ENCODE data around the gene DGKB. TPM values are rescaled to one million over a fixed set of nuclear protein-coding genes. Genes with fewer than 3 reads are reported as not detected.

Gene DGKB
- polyA plus RNA-seq (ENCODE audit: low read depth in 6 of 6), result not detected

- H3K4me1 Mint-ChIP-seq, result no peaks in the 10 kb centered on the region
- H3K4me3 Mint-ChIP-seq, result no peak within 1 kb of the TSS
- H3K36me3 Mint-ChIP-seq, result no peaks in the 10 kb centered on the region
- H3K27me3 Mint-ChIP-seq, result no peaks in the 10 kb centered on the region
- no peak for ATAC-seq (ENCODE audit: low read depth in 2 of 2)
- no peak within 1 kb of the TSS for H3K27ac Mint-ChIP-seq
- no peak for DNase-seq
- peaks cover 0 to 5% (median 0%) of the 10 kb centered on the region in 7 donors for H3K9me3 Mint-ChIP-seq
Observed at GRCh38 chr7:14902589-14903067, at the start of gene DGKB. Gene DGKB, minus strand, starts transcription at chr7:14902751.

GRCh38 chr7:14950013-14950412 is 47.5 kb upstream of the DGKB start:
- Mint-ChIP-seq H3K4me3 (no peak overlapping the region), H3K27ac (no peak overlapping the region), H3K4me1 (no peaks in the 10 kb centered on the region), H3K27me3 (no peaks in the 10 kb centered on the region), H3K9me3 (peaks cover 0 to 6% (median 0%) of the 10 kb centered on the region in 7 donors), H3K36me3 (no peaks in the 10 kb centered on the region)
- ATAC-seq (ENCODE audit: low read depth in 2 of 2) (no peak), DNase-seq (no peak)

- peaks cover 0 to 5% (median 0%) of the 10 kb centered on the region in 7 donors for H3K9me3 Mint-ChIP-seq
- H3K4me3 Mint-ChIP-seq, result no peak overlapping the region
- H3K27me3 Mint-ChIP-seq, result no peaks in the 10 kb centered on the region
- ATAC-seq (ENCODE audit: low read depth in 2 of 2) (no peak), DNase-seq (no peak)
- H3K27ac Mint-ChIP-seq, result no peak overlapping the region
- H3K36me3 Mint-ChIP-seq, result no peaks in the 10 kb centered on the region
- no peaks in the 10 kb centered on the region for H3K4me1 Mint-ChIP-seq
Observed at GRCh38 chr7:14938181-14938580, 35.6 kb upstream of the DGKB start.

GRCh38 chr7:14937581-14937980 is 35.0 kb upstream of the DGKB start:
- peaks cover 0 to 4% (median 0%) of the 10 kb centered on the region in 7 donors for H3K9me3 Mint-ChIP-seq
- H3K4me1 Mint-ChIP-seq, result no peaks in the 10 kb centered on the region
- H3K27ac Mint-ChIP-seq, result no peak overlapping the region
- H3K4me3 Mint-ChIP-seq, result no peak overlapping the region
- no peak for ATAC-seq (ENCODE audit: low read depth in 2 of 2)
- H3K36me3 Mint-ChIP-seq, result no peaks in the 10 kb centered on the region
- no peak for DNase-seq
- H3K27me3 Mint-ChIP-seq, result no peaks in the 10 kb centered on the region

- no peak overlapping the region for H3K4me3 Mint-ChIP-seq
- H3K9me3 Mint-ChIP-seq, result peaks cover 0 to 6% (median 3%) of the 10 kb centered on the region in 7 donors
- no peak for DNase-seq
- no peak for ATAC-seq (ENCODE audit: low read depth in 2 of 2)
- H3K36me3 Mint-ChIP-seq, result no peaks in the 10 kb centered on the region
- H3K4me1 Mint-ChIP-seq, result no peaks in the 10 kb centered on the region
- no peak overlapping the region for H3K27ac Mint-ChIP-seq
- H3K27me3 Mint-ChIP-seq, result no peaks in the 10 kb centered on the region
Observed at GRCh38 chr7:14936554-14936953, 34.0 kb upstream of the DGKB start.

- Mint-ChIP-seq H3K27me3 (no peaks in the 10 kb centered on the region), H3K9me3 (peaks cover 0 to 7% (median 3%) of the 10 kb centered on the region in 7 donors)
- no peak for ATAC-seq (ENCODE audit: low read depth in 2 of 2)
Observed at GRCh38 chr7:14934839-14935238, 32.3 kb upstream of the DGKB start.

GRCh38 chr7:14931511-14932215 is 29.1 kb upstream of the DGKB start:
- H3K27ac Mint-ChIP-seq, result no peak overlapping the region
- H3K27me3 Mint-ChIP-seq, result no peaks in the 10 kb centered on the region
- H3K4me1 Mint-ChIP-seq, result no peaks in the 10 kb centered on the region
- ATAC-seq (ENCODE audit: low read depth in 2 of 2) (no peak), DNase-seq (no peak)
- H3K9me3 Mint-ChIP-seq, result peaks cover 0 to 7% (median 4%) of the 10 kb centered on the region in 7 donors
- H3K4me3 Mint-ChIP-seq, result no peak overlapping the region
- H3K36me3 Mint-ChIP-seq, result no peaks in the 10 kb centered on the region

More at GRCh38 chr7:14934839-14935238, 32.3 kb upstream of the DGKB start:
- H3K4me1 Mint-ChIP-seq, result no peaks in the 10 kb centered on the region
- H3K4me3 Mint-ChIP-seq, result no peak overlapping the region
- H3K36me3 Mint-ChIP-seq, result no peaks in the 10 kb centered on the region
- DNase-seq, result no peak
- no peak overlapping the region for H3K27ac Mint-ChIP-seq

- no peaks in the 10 kb centered on the region for H3K4me1 Mint-ChIP-seq
Observed at GRCh38 chr7:14924398-14924797, 21.8 kb upstream of the DGKB start.

GRCh38 chr7:14911077-14911476 is 8.5 kb upstream of the DGKB start:
- no peak for DNase-seq
- no peaks in the 10 kb centered on the region for H3K4me1 Mint-ChIP-seq
- H3K27ac Mint-ChIP-seq, result no peak overlapping the region
- H3K36me3 Mint-ChIP-seq, result no peaks in the 10 kb centered on the region
- no peaks in the 10 kb centered on the region for H3K27me3 Mint-ChIP-seq
- ATAC-seq (ENCODE audit: low read depth in 2 of 2), result no peak
- no peak overlapping the region for H3K4me3 Mint-ChIP-seq
- peaks cover 0 to 7% (median 2%) of the 10 kb centered on the region in 7 donors for H3K9me3 Mint-ChIP-seq

More at GRCh38 chr7:14924398-14924797, 21.8 kb upstream of the DGKB start:
- Mint-ChIP-seq H3K4me3 (no peak overlapping the region), H3K36me3 (no peaks in the 10 kb centered on the region), H3K27ac (no peak overlapping the region), H3K9me3 (peaks cover 0 to 8% (median 2%) of the 10 kb centered on the region in 7 donors), H3K27me3 (no peaks in the 10 kb centered on the region)
- DNase-seq, result no peak
- no peak for ATAC-seq (ENCODE audit: low read depth in 2 of 2)

- ATAC-seq (ENCODE audit: low read depth in 2 of 2) (no peak), DNase-seq (no peak)
- H3K4me1 Mint-ChIP-seq, result no peaks in the 10 kb centered on the region
- no peaks in the 10 kb centered on the region for H3K36me3 Mint-ChIP-seq
- H3K9me3 Mint-ChIP-seq, result peaks cover 0 to 3% (median 1%) of the 10 kb centered on the region in 7 donors
- no peak overlapping the region for H3K4me3 Mint-ChIP-seq
- H3K27ac Mint-ChIP-seq, result no peak overlapping the region
- H3K27me3 Mint-ChIP-seq, result no peaks in the 10 kb centered on the region
Observed at GRCh38 chr7:14908697-14909096, 6.1 kb upstream of the DGKB start.

GRCh38 chr7:14905764-14906163 is 3.2 kb upstream of the DGKB start:
- ATAC-seq (ENCODE audit: low read depth in 2 of 2), result no peak
- H3K4me1 Mint-ChIP-seq, result no peaks in the 10 kb centered on the region
- H3K27me3 Mint-ChIP-seq, result no peaks in the 10 kb centered on the region
- peaks cover 0 to 3% (median 0%) of the 10 kb centered on the region in 7 donors for H3K9me3 Mint-ChIP-seq
- H3K27ac Mint-ChIP-seq, result no peak overlapping the region
- H3K4me3 Mint-ChIP-seq, result no peak overlapping the region
- no peaks in the 10 kb centered on the region for H3K36me3 Mint-ChIP-seq
- DNase-seq, result no peak

GRCh38 chr7:14900051-14900450 is 2.5 kb downstream of the DGKB start:
- no peak overlapping the region for H3K4me3 Mint-ChIP-seq
- H3K9me3 Mint-ChIP-seq, result peaks cover 0 to 5% (median 0%) of the 10 kb centered on the region in 7 donors
- no peaks in the 10 kb centered on the region for H3K27me3 Mint-ChIP-seq
- no peaks in the 10 kb centered on the region for H3K36me3 Mint-ChIP-seq
- H3K27ac Mint-ChIP-seq, result no peak overlapping the region
- DNase-seq, result no peak
- no peaks in the 10 kb centered on the region for H3K4me1 Mint-ChIP-seq
- no peak for ATAC-seq (ENCODE audit: low read depth in 2 of 2)

GRCh38 chr7:14899030-14899429 is 3.5 kb downstream of the DGKB start:
- ATAC-seq (ENCODE audit: low read depth in 2 of 2), result no peak
- Mint-ChIP-seq H3K27me3 (no peaks in the 10 kb centered on the region), H3K9me3 (peaks cover 0 to 5% (median 0%) of the 10 kb centered on the region in 7 donors), H3K4me1 (no peaks in the 10 kb centered on the region), H3K27ac (no peak overlapping the region), H3K36me3 (no peaks in the 10 kb centered on the region), H3K4me3 (no peak overlapping the region)
- DNase-seq, result no peak

- Mint-ChIP-seq H3K4me1 (no peaks in the 10 kb centered on the region), H3K27me3 (no peaks in the 10 kb centered on the region), H3K9me3 (peaks cover 0 to 5% (median 0%) of the 10 kb centered on the region in 7 donors), H3K27ac (no peak overlapping the region), H3K36me3 (no peaks in the 10 kb centered on the region), H3K4me3 (no peak overlapping the region)
- DNase-seq (no peak), ATAC-seq (ENCODE audit: low read depth in 2 of 2) (no peak)
Observed at GRCh38 chr7:14896461-14896860, 6.1 kb downstream of the DGKB start.
